ENCODE measurements around the gene GRM4.
"Not testable (repeated sequence)": the region's sequence is repeated elsewhere in the genome, so short reads cannot be mapped to it uniquely, and the experiment has no call there.

The GRM4 gene

GRCh38 chr6:34146021-34146782 lies at the start of gene GRM4:
GRM4 (minus strand) TSS chr6:34146087; CDS start chr6:34133496, 12,591 bp downstream.
- Mint-ChIP-seq H3K4me1 (peaks cover 81% of the 10 kb centered on the region), H3K9me3 (no peaks in the 10 kb centered on the region), H3K4me3 (peak within 1 kb of the TSS; percentile 80), H3K27me3 (ENCODE audit: low read depth, poor library complexity) (peaks cover 71% of the 10 kb centered on the region), H3K36me3 (ENCODE audit: low read depth) (no peaks in the 10 kb centered on the region), H3K27ac (no peak within 1 kb of the TSS)
- DNase-seq: no peak
- no peak for TF ChIP-seq CTCF (IDR thresholded peaks at IDR 0.05)

DNA sequence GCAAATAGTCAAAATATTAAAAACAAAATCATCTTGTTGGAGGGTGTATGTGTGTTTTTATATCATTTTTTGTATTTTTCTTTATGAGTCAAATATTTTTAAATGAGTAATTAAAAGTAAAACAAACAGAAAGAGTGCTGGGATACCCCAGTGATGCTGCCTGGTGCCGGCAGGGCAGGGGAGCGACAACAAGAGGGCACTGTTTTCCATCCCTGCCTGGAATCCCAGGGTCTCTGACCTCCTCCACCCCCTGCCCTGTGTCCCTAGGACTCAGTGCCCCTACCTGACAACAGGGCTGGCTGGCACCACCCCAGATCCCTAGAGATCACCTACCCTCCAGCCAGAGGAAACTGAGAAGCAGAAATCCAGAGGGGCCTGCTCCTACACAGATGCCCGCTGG lies 48.9 kb upstream of the GRM4 start:
- no peak for DNase-seq
- TF ChIP-seq CTCF (IDR thresholded peaks at IDR 0.05): no peak
- no peaks in the 10 kb centered on the region for H3K9me3 Mint-ChIP-seq
- H3K36me3 Mint-ChIP-seq (ENCODE audit: low read depth): no peaks in the 10 kb centered on the region
- H3K4me3 Mint-ChIP-seq: no peak overlapping the region
- H3K27ac Mint-ChIP-seq: no peak overlapping the region
- peaks cover 4% of the 10 kb centered on the region for H3K4me1 Mint-ChIP-seq
- peaks cover 28% of the 10 kb centered on the region for H3K27me3 Mint-ChIP-seq (ENCODE audit: low read depth, poor library complexity)

DNA sequence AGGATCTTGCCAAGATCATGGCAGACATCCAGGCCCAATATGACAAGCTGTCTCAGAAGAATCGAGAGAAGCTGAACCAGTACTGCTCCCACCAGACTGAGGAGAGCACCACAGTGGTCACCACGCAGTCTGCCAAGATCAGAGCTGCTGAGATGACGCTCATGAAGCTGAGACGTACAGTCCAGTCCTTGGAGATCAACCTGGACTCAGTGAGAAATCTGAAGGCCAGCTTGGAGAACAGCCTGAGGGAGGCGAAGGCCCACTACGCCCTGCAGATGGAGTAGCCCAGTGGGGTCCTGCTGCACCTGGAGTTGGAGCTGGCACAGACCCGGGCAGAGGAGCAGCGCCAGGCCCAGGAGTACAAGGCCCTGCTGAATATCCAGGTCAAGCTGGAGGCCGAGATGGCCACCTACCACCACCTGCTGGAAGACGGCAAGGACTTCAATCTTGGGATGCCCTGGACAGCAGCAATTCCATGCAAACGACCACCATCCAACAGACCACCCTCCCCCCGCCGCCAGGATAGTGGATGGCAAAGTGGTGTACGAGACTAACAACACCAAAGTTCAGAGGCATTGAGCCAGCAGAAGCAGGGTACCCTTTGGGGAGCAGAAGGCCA lies 44.7 kb upstream of the GRM4 start:
- Mint-ChIP-seq H3K36me3 (ENCODE audit: low read depth) (no peaks in the 10 kb centered on the region), H3K4me3 (no peak overlapping the region), H3K9me3 (no peaks in the 10 kb centered on the region), H3K27ac (no peak overlapping the region), H3K27me3 (ENCODE audit: low read depth, poor library complexity) (peaks cover 22% of the 10 kb centered on the region), H3K4me1 (no peaks in the 10 kb centered on the region)
- TF ChIP-seq CTCF (IDR thresholded peaks at IDR 0.05): no peak
- DNase-seq: no peak

DNA sequence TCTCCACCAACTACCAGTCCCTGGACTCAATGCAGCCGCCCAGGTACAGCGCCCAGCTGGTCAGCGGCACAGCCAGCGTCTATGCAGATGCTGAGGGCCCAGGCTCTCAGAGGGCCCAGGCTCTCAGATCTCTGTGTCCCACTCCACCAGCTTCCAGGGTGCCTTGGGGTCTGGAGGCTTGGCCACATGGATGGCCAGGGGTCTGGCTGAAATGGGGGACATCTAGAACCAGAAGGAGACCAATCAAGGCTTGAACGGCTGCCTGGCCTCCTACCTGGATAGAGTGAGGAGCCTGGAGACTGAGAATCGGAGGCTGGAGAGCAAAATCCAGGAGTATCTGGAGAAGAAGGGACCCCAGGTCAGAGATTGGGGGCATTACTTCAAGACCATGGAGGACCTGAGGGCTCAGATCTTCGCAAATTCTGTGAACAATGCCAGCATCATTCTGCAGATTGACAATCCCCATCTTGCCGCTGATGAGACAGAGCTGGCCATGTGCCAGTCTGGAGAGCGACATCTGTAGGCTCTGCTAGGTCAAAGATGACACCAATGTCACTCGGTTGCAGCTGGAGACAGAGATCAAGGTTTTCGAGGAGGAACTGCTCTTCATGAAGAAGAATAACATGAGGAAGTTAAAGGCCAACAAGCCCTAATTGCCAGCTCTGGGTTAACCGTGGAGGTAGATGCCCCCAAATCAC lies 44.1 kb upstream of the GRM4 start:
- Mint-ChIP-seq H3K36me3 (ENCODE audit: low read depth) (no peaks in the 10 kb centered on the region), H3K27ac (no peak overlapping the region), H3K4me3 (no peak overlapping the region), H3K9me3 (no peaks in the 10 kb centered on the region), H3K4me1 (no peaks in the 10 kb centered on the region), H3K27me3 (ENCODE audit: low read depth, poor library complexity) (peaks cover 15% of the 10 kb centered on the region)
- no peak for TF ChIP-seq CTCF (IDR thresholded peaks at IDR 0.05)
- no peak for DNase-seq

DNA sequence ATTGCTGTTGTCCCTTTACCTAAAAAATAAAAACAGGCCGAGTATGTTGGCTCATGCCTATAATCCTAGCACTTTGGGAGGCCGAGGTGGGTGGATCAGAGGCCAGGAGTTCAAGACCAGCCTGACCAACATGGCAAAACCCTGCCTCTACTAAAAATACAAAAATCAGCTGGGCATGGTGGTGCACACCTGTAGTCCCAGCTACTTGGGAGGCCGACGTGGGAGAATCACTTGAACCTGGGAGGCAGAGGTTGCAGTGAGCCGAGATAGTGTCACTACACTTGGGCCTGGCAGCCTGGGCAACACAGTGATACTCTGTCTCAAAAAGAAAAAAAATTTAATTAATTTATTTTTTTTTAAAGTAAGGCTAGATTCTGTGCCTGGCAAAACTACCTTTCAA lies 38.8 kb upstream of the GRM4 start:
- peaks cover 13% of the 10 kb centered on the region for H3K27me3 Mint-ChIP-seq (ENCODE audit: low read depth, poor library complexity)
- not testable (repeated sequence) for H3K36me3 Mint-ChIP-seq (ENCODE audit: low read depth); DNase-seq; H3K4me3 Mint-ChIP-seq; H3K27ac Mint-ChIP-seq; H3K4me1 Mint-ChIP-seq
- peaks cover 16% of the 10 kb centered on the region for H3K9me3 Mint-ChIP-seq

GRCh38 chr6:34182751-34183531 lies 37.1 kb upstream of the GRM4 start:
- Mint-ChIP-seq H3K9me3 (peaks cover 16% of the 10 kb centered on the region), H3K27ac (no peak overlapping the region), H3K27me3 (ENCODE audit: low read depth, poor library complexity) (peaks cover 9% of the 10 kb centered on the region), H3K4me1 (no peaks in the 10 kb centered on the region), H3K36me3 (ENCODE audit: low read depth) (no peaks in the 10 kb centered on the region), H3K4me3 (no peak overlapping the region)
- no peak for DNase-seq
- TF ChIP-seq CTCF (IDR thresholded peaks at IDR 0.05): no peak

Data from nephron progenitor cell (in vitro differentiated cells).